HG03039 (cell line): ENCODE results near the gene ASIC3.

ENCODE experiments used
- ATAC-seq: cut with Tn5 transposase; IDR thresholded peaks from one replicate; pipeline ENCODE4 v1.9.1; 2021; ENCODE audit warnings: mild to moderate bottlenecking, moderate library complexity; ENCODE audit not compliant: unreplicated experiment

Gene ASIC3

GRCh38 chr7:151083071-151083823 lies 34.9 kb downstream of the ASIC3 start, which contains the start of gene TMUB1:
Gene TMUB1 (minus strand): TSS chr7:151083493. CDS start chr7:151082563, 930 bp downstream.
- ATAC-seq = peak; percentile 39

- ATAC-seq = no peak
These were observed 35.5 kb downstream of the ASIC3 start for GRCh38 chr7:151083824-151084160.

GRCh38 chr7:151085329-151085690 lies 37.0 kb downstream of the ASIC3 start:
- ATAC-seq = no peak

GRCh38 chr7:151085691-151086620 lies 37.6 kb downstream of the ASIC3 start, which contains the start of gene AGAP3:
Gene AGAP3 (plus strand): TSS chr7:151086475. CDS start chr7:151086742, 267 bp downstream.
- ATAC-seq = peak; percentile 36

- no peak for ATAC-seq
These were observed 38.5 kb downstream of the ASIC3 start for GRCh38 chr7:151086802-151087244.

GRCh38 chr7:151087245-151088018 lies 39.1 kb downstream of the ASIC3 start:
- no peak for ATAC-seq

- ATAC-seq = no peak
These were observed 39.9 kb downstream of the ASIC3 start for GRCh38 chr7:151088019-151088855.

GRCh38 chr7:151088856-151089699 lies 40.7 kb downstream of the ASIC3 start:
- no peak for ATAC-seq

- no peak for ATAC-seq
These were observed 41.8 kb downstream of the ASIC3 start for GRCh38 chr7:151089893-151090730.

GRCh38 chr7:151091003-151091402 lies 42.7 kb downstream of the ASIC3 start:
- ATAC-seq = no peak

- ATAC-seq = no peak
These were observed 43.1 kb downstream of the ASIC3 start for GRCh38 chr7:151091431-151091830.

GRCh38 chr7:151091988-151092387 lies 43.7 kb downstream of the ASIC3 start:
- ATAC-seq = no peak

- no peak for ATAC-seq
These were observed 45.4 kb downstream of the ASIC3 start for GRCh38 chr7:151093748-151094147.

GRCh38 chr7:151094675-151095074 lies 46.3 kb downstream of the ASIC3 start:
- ATAC-seq = no peak

GRCh38 chr7:151095123-151095797 lies 46.9 kb downstream of the ASIC3 start:
- ATAC-seq = no peak

- ATAC-seq = no peak
These were observed 47.6 kb downstream of the ASIC3 start for GRCh38 chr7:151095828-151096475.

- ATAC-seq = no peak
These were observed 51.3 kb downstream of the ASIC3 start for GRCh38 chr7:151099486-151100211.
